Neural cell (in vitro differentiated cells): Measurements from ENCODE around the gene TESMIN. TPM values are rescaled to one million over a fixed set of nuclear protein-coding genes. Genes with fewer than 3 reads are reported as not detected.

Source experiments
- H2AFZ ChIP-seq: fragments of 200-600, 300-800 bp; sonication (generic), shearing (Covaris generic); 2 replicates; pipeline ENCODE4 v1.6.0; 2014; ENCODE audit warnings: low read depth, mild to moderate bottlenecking, antibody characterized with exemption, low read length, moderate library complexity
- H3F3A ChIP-seq: fragments of 200-600 bp; shearing (Covaris generic); 2 replicates; pipeline ENCODE4 v1.6.1; 2016; ENCODE audit warnings: mild to moderate bottlenecking, moderate library complexity, mixed read lengths, antibody characterized with exemption, low read length; ENCODE audit not compliant: insufficient read depth, poor library complexity, severe bottlenecking
- H3K27ac ChIP-seq: fragments of 200-600, 300-800 bp; sonication (generic), shearing (Covaris generic); 2 replicates; pipeline ENCODE4 v1.5.1; 2014; ENCODE audit warnings: mild to moderate bottlenecking, low read length, moderate library complexity
- H3K27me3 ChIP-seq: fragments of 300-800, 200-600 bp; sonication (generic), shearing (Covaris generic); 2 replicates; pipeline ENCODE4 v1.6.0; 2014; ENCODE audit warnings: mild to moderate bottlenecking, low read depth, low read length, moderate library complexity; ENCODE audit not compliant: insufficient read depth
- H3K36me3 ChIP-seq: fragments of 300-800, 200-600 bp; sonication (generic), shearing (Covaris generic); 2 replicates; pipeline ENCODE4 v1.5.1; 2014; ENCODE audit warnings: mild to moderate bottlenecking, antibody characterized with exemption, low read length, moderate library complexity; ENCODE audit not compliant: insufficient read depth
- H3K4me2 ChIP-seq: fragments of 300-800, 200-600 bp; sonication (generic), shearing (Covaris generic); 2 replicates; pipeline ENCODE4 v1.6.0; 2014; ENCODE audit warnings: mild to moderate bottlenecking, low read length
- H3K4me3 ChIP-seq: fragments of 300-800, 200-600 bp; sonication (generic), shearing (Covaris generic); 2 replicates; pipeline ENCODE4 v1.5.1; 2014; ENCODE audit warnings: mild to moderate bottlenecking, low read length, moderate library complexity
- H3K79me2 ChIP-seq: fragments of 200-600 bp; shearing (Covaris generic); replicated peaks from 2 replicates; pipeline ENCODE4 v1.6.0; 2014; ENCODE audit warnings: mild to moderate bottlenecking, low read length, moderate library complexity; ENCODE audit not compliant: insufficient read depth
- H3K9ac ChIP-seq: fragments of 300-800, 200-600 bp; sonication (generic), shearing (Covaris generic); 2 replicates; pipeline ENCODE4 v1.6.1; 2016; ENCODE audit warnings: mild to moderate bottlenecking, low read length, mixed read lengths
- H3K9me2 ChIP-seq: fragments of 200-600 bp; shearing (Covaris generic); 2 replicates; pipeline ENCODE4 v1.6.1; 2016; ENCODE audit warnings: mild to moderate bottlenecking, low read length, mixed read lengths; ENCODE audit not compliant: insufficient read depth
- H3K9me3 ChIP-seq: fragments of 200-600, 300-800 bp; sonication (generic), shearing (Covaris generic); 2 replicates; pipeline ENCODE4 v1.6.1; 2016; ENCODE audit warnings: mild to moderate bottlenecking, mixed run types, low read length, moderate library complexity, mixed read lengths
- H4K20me1 ChIP-seq: fragments of 200-600 bp; shearing (Covaris generic); 2 replicates; pipeline ENCODE4 v1.6.1; 2016; ENCODE audit warnings: mild to moderate bottlenecking, mixed run types; ENCODE audit not compliant: insufficient read depth
- EP300 ChIP-seq: fragments of 450-650 bp; conservative IDR thresholded peaks from 2 replicates; pipeline ENCODE4 v1.6.1; 2014; ENCODE audit warnings: antibody characterized with exemption, mild to moderate bottlenecking, moderate library complexity; ENCODE audit not compliant: poor library complexity, severe bottlenecking
- EZH2 ChIP-seq: fragments of 200-600, 300-800 bp; shearing (Covaris generic), sonication (generic); IDR thresholded peaks from 2 replicates; pipeline ENCODE4 v1.6.1; 2014; ENCODE audit warnings: antibody characterized with exemption, low read length, borderline replicate concordance, mild to moderate bottlenecking; ENCODE audit not compliant: insufficient read depth, poor library complexity, severe bottlenecking
- MXI1 ChIP-seq: fragments of 450-650 bp; conservative IDR thresholded peaks from 2 replicates; pipeline ENCODE4 v1.6.1; 2014; ENCODE audit warnings: antibody characterized with exemption, mild to moderate bottlenecking; ENCODE audit not compliant: poor library complexity, severe bottlenecking
- POLR2AphosphoS5 ChIP-seq: IDR thresholded peaks from 2 replicates; pipeline ENCODE4 v1.6.1; 2012
- RAD21 ChIP-seq: fragments of 450-650 bp; conservative IDR thresholded peaks from 2 replicates; pipeline ENCODE4 v1.6.1; 2014; ENCODE audit warnings: antibody characterized with exemption, mild to moderate bottlenecking, moderate library complexity
- SMC3 ChIP-seq: fragments of 450-650 bp; conservative IDR thresholded peaks from 2 replicates; pipeline ENCODE4 v1.6.1; 2014; ENCODE audit warnings: antibody characterized with exemption, mild to moderate bottlenecking, moderate library complexity; ENCODE audit not compliant: poor library complexity
- TAF1 ChIP-seq: IDR thresholded peaks from 2 replicates; pipeline ENCODE4 v1.6.1; 2012; ENCODE audit warnings: low read depth
- polyA plus RNA-seq: library from polyadenylated mRNA; depleted of rRNA; stranded (reverse); fragments of >200 nt; gene quantifications from 2 replicates; pipeline ENCODE4 v1.2.3, GENCODE V29; 2014
- TF ChIP-seq, protein P1 (sequence below): fragments of 450-650 bp; IDR thresholded peaks from 2 replicates; pipeline ENCODE4 v1.5.1; 2014; ENCODE audit warnings: antibody characterized with exemption, mild to moderate bottlenecking, moderate library complexity; ENCODE audit not compliant: poor library complexity, severe bottlenecking
- TF ChIP-seq, protein P2 (sequence below): IDR thresholded peaks from 2 replicates; pipeline ENCODE4 v1.6.1; 2012; ENCODE audit warnings: borderline replicate concordance

TESMIN gene
- polyA plus RNA-seq, 1 donor from 2014 or later = not detected

DNA sequence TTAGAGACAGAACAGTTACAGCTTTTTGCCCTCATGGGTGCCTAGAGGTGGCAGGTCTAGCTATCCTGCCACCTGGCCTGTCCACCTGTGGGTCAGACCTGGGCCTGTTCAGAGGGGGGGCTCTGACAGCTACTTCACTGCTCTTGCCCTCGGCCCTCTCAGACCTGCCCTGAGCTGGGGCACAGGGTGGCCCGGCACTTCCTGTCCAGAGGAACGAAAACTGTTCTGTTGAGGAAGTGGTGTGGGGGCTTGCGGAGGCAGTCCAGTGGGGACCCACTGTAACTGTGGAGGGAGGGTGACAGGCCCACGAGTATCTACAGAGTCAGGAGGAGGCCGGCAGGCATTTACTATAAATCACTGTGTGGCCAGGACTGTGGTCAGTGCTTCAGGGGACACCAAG lies 16.2 kb downstream of the TESMIN start:
- H3K79me2 ChIP-seq = no peaks in the 10 kb centered on the region
- H3K27ac ChIP-seq = no peak overlapping the region
- H3F3A ChIP-seq = no peaks in the 10 kb centered on the region
- H3K27me3 ChIP-seq = no peaks in the 10 kb centered on the region
- no peaks in the 10 kb centered on the region for H4K20me1 ChIP-seq
- H3K9me3 ChIP-seq = no peaks in the 10 kb centered on the region
- no peaks in the 10 kb centered on the region for H3K36me3 ChIP-seq
- no peak overlapping the region for H2AFZ ChIP-seq
- TF ChIP-seq, protein P1, sequence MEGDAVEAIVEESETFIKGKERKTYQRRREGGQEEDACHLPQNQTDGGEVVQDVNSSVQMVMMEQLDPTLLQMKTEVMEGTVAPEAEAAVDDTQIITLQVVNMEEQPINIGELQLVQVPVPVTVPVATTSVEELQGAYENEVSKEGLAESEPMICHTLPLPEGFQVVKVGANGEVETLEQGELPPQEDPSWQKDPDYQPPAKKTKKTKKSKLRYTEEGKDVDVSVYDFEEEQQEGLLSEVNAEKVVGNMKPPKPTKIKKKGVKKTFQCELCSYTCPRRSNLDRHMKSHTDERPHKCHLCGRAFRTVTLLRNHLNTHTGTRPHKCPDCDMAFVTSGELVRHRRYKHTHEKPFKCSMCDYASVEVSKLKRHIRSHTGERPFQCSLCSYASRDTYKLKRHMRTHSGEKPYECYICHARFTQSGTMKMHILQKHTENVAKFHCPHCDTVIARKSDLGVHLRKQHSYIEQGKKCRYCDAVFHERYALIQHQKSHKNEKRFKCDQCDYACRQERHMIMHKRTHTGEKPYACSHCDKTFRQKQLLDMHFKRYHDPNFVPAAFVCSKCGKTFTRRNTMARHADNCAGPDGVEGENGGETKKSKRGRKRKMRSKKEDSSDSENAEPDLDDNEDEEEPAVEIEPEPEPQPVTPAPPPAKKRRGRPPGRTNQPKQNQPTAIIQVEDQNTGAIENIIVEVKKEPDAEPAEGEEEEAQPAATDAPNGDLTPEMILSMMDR = no peak
- TF ChIP-seq EP300 = no peak
- no peak for TF ChIP-seq POLR2AphosphoS5
- TF ChIP-seq MXI1 = no peak
- no peak for TF ChIP-seq TAF1
- TF ChIP-seq, protein P2, sequence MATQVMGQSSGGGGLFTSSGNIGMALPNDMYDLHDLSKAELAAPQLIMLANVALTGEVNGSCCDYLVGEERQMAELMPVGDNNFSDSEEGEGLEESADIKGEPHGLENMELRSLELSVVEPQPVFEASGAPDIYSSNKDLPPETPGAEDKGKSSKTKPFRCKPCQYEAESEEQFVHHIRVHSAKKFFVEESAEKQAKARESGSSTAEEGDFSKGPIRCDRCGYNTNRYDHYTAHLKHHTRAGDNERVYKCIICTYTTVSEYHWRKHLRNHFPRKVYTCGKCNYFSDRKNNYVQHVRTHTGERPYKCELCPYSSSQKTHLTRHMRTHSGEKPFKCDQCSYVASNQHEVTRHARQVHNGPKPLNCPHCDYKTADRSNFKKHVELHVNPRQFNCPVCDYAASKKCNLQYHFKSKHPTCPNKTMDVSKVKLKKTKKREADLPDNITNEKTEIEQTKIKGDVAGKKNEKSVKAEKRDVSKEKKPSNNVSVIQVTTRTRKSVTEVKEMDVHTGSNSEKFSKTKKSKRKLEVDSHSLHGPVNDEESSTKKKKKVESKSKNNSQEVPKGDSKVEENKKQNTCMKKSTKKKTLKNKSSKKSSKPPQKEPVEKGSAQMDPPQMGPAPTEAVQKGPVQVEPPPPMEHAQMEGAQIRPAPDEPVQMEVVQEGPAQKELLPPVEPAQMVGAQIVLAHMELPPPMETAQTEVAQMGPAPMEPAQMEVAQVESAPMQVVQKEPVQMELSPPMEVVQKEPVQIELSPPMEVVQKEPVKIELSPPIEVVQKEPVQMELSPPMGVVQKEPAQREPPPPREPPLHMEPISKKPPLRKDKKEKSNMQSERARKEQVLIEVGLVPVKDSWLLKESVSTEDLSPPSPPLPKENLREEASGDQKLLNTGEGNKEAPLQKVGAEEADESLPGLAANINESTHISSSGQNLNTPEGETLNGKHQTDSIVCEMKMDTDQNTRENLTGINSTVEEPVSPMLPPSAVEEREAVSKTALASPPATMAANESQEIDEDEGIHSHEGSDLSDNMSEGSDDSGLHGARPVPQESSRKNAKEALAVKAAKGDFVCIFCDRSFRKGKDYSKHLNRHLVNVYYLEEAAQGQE = no peak
- TF ChIP-seq SMC3 = no peak
- no peak for TF ChIP-seq EZH2
- no peak overlapping the region for H3K4me2 ChIP-seq
- H3K9me2 ChIP-seq = no peaks in the 10 kb centered on the region
- no peak overlapping the region for H3K4me3 ChIP-seq
- no peak overlapping the region for H3K9ac ChIP-seq

DNA sequence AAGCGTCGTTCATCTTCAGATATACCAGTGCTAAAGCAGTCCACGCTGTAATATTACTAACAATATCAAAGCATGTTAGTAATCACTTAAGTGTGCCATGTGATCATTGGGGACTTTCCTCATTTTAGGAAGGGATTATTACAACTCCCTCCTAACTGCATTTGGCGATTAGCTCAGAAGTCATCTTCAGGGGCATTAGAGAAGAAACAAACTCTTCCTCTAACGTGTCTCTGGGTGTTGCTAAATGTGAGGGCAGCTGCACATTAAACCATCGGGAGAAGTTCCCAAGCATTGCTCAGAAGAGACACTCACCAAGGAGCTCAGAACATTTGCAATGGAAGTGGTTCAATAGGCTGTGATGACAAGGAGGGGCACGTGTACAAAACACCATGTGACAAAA lies 17.2 kb downstream of the TESMIN start:
- TF ChIP-seq SMC3 (no peak), TAF1 (no peak), EZH2 (no peak), EP300 (no peak), POLR2AphosphoS5 (no peak), MXI1 (no peak), RAD21 (no peak)
- TF ChIP-seq, protein P1 = no peak
- TF ChIP-seq, protein P2 = no peak
- H3F3A ChIP-seq = no peaks in the 10 kb centered on the region
- H3K79me2 ChIP-seq = no peaks in the 10 kb centered on the region
- H4K20me1 ChIP-seq = no peaks in the 10 kb centered on the region
- H3K9me3 ChIP-seq = no peaks in the 10 kb centered on the region
- H2AFZ ChIP-seq = no peak overlapping the region
- H3K27me3 ChIP-seq = no peaks in the 10 kb centered on the region
- H3K9me2 ChIP-seq = no peaks in the 10 kb centered on the region
- no peak overlapping the region for H3K4me2 ChIP-seq
- H3K9ac ChIP-seq = no peak overlapping the region
- H3K4me3 ChIP-seq = no peak overlapping the region
- no peak overlapping the region for H3K27ac ChIP-seq
- H3K36me3 ChIP-seq = no peaks in the 10 kb centered on the region
